ENCODE data around the gene CRLF2.
A peak's percentile ranks its signal among the peaks of the same experiment; 100 is the strongest.
"Not testable (repeated sequence)": the region's sequence is repeated elsewhere in the genome, so short reads cannot be mapped to it uniquely, and the experiment has no call there.

Gene CRLF2, protein sequence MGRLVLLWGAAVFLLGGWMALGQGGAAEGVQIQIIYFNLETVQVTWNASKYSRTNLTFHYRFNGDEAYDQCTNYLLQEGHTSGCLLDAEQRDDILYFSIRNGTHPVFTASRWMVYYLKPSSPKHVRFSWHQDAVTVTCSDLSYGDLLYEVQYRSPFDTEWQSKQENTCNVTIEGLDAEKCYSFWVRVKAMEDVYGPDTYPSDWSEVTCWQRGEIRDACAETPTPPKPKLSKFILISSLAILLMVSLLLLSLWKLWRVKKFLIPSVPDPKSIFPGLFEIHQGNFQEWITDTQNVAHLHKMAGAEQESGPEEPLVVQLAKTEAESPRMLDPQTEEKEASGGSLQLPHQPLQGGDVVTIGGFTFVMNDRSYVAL

DNA sequence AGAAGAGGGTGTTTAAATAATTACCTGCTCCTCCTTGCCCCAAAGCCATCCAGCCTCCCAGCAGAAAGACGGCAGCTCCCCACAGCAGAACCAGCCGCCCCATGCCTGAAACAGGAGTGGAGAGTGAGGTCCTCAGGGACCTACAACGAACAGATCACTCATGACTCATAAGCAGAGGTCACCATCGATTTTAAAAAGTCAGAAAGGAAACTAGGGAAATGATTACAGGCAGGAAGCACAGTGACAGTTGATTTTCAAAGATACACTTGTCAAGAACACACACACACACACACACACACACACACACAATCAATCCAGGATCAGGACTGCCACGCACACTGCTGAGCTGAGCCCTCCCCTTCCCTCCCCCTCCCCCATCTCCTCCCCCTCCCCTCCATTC, at the start of gene CRLF2:
Gene CRLF2 (minus strand): TSS at position 118 of the 400 bp plus-strand sequence. CDS start 15 bp downstream, at position 103.
- TF ChIP-seq, protein P1, sequence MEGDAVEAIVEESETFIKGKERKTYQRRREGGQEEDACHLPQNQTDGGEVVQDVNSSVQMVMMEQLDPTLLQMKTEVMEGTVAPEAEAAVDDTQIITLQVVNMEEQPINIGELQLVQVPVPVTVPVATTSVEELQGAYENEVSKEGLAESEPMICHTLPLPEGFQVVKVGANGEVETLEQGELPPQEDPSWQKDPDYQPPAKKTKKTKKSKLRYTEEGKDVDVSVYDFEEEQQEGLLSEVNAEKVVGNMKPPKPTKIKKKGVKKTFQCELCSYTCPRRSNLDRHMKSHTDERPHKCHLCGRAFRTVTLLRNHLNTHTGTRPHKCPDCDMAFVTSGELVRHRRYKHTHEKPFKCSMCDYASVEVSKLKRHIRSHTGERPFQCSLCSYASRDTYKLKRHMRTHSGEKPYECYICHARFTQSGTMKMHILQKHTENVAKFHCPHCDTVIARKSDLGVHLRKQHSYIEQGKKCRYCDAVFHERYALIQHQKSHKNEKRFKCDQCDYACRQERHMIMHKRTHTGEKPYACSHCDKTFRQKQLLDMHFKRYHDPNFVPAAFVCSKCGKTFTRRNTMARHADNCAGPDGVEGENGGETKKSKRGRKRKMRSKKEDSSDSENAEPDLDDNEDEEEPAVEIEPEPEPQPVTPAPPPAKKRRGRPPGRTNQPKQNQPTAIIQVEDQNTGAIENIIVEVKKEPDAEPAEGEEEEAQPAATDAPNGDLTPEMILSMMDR (IDR thresholded peaks at IDR 0.05; ENCODE audit: low read depth, low read length): no peak
- H3K4me3 ChIP-seq (replicated peaks in 1 of 2; ENCODE audit: low read depth in 2 of 2, low read length in 2 of 2): no peak within 1 kb of the TSS
- DNase-seq (ENCODE audit: low read depth in 2 of 2): peak in 1 of 2 donors; percentile 43

DNA sequence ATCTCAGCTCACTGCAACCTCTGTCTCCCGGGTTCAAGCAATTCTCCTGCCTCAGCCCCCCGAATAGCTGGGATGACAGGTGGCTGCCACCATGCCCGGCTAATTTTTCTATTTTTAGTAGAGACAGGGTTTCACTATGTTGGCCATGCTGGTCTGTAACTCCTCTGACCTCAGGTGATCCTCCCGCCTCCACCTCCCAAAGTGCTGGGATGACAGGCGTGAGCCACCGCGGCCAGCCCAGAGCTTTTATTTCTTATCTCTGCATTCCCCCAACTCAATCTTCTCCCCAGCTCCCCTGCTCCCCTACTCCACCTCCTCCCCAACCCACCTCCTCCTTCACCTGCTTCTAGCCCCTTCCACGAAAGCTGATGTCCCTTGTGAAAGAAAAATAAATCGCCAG, 49.3 kb upstream of the CRLF2 start:
- H3K4me3 ChIP-seq (replicated peaks in 1 of 2; ENCODE audit: low read depth in 2 of 2, low read length in 2 of 2); DNase-seq (ENCODE audit: low read depth in 2 of 2): not testable (repeated sequence)

DNA sequence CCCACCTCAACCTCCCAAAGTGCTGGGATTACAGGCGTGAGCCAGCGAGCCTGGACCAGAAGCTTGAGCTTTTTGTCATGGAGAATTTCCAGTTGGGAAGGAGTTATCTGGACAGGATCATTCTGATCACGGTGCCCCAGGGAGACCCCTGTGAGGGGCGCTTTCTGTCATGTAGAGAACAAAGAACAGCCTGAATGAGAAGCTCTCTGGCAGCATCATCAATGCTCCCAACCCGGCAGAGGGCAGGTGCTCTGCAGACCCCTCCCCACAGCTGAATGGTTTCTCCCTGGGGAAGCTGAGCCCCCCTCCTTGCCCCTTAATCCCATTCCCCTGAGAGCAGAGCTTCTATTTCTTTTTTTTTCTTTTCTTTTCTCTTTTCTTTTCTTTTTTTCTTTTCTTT, 48.8 kb upstream of the CRLF2 start:
- TF ChIP-seq, protein P1 (IDR thresholded peaks at IDR 0.05; ENCODE audit: low read depth, low read length): no peak
- no peak for DNase-seq (ENCODE audit: low read depth in 2 of 2)
- no peak overlapping the region for H3K4me3 ChIP-seq (replicated peaks in 1 of 2; ENCODE audit: low read depth in 2 of 2, low read length in 2 of 2)

DNA sequence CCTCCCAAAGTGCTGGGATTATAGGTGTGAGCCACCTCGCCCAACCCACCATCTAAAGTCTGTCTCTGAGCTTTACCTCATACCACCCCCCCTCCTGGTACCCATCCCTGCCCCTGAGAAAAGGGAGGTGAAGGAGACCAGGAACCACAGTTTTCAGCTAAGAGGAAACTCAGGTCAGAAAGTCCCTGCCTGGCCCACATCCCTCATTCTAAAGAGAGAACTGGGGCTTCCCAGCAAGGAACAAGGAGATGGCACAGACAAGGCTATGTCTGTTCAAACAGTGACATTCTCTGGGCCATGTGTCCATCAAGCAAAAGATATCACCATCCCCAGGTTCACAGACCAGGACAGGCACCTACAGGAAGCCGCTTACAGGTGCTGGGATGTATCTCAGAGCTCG, 40.4 kb upstream of the CRLF2 start:
- no peak for DNase-seq (ENCODE audit: low read depth in 2 of 2)
- H3K4me3 ChIP-seq (replicated peaks in 1 of 2; ENCODE audit: low read depth in 2 of 2, low read length in 2 of 2): no peak overlapping the region
- TF ChIP-seq, protein P1 (IDR thresholded peaks at IDR 0.05; ENCODE audit: low read depth, low read length): no peak

- H3K4me3 ChIP-seq (replicated peaks in 1 of 2; ENCODE audit: low read depth in 2 of 2, low read length in 2 of 2): no peak overlapping the region
- TF ChIP-seq, protein P1 (IDR thresholded peaks at IDR 0.05; ENCODE audit: low read depth, low read length): no peak
- peak in 1 of 2 donors; percentile 5 for DNase-seq (ENCODE audit: low read depth in 2 of 2)
Measured at GRCh38 chrX:1249101-1249887, 36.8 kb upstream of the CRLF2 start.

DNA sequence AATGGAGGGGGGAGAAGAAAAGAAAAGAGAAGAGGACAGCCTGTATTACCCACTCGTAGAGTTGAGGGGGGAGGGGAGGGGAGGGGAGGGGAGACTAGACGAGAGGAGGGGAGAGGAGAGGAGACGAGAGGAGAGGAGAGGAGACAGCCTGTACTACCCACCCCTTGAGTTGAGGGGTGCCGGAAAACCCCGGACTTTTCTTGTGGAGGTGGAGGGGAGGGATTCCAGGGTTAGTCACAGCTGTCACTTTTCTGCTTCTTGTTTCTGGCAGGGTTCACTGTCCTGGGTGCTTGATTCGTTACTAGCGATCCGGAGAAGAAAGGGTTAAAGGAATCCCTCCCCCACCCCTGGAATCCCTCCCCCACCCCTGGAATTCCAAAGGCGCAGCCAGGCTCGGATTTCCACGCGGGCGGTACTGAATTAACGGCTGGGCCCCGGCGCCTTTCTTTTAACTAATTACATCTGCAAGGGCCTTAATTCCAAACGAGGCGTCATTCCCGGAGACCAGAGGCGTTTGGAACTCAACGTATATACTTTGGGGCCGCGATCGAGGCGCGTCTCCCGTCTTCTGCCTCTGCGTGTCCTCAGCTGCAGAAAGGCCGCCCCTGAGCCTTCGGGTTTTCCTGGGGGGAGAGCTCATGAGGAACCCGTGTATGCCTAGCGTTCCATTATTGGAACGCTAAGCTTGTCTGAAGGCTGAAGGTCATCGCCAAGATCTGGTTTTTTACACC, 36.0 kb upstream of the CRLF2 start:
- TF ChIP-seq, protein P1 (IDR thresholded peaks at IDR 0.05; ENCODE audit: low read depth, low read length): no peak
- DNase-seq (ENCODE audit: low read depth in 2 of 2): no peak
- H3K4me3 ChIP-seq (replicated peaks in 1 of 2; ENCODE audit: low read depth in 2 of 2, low read length in 2 of 2): no peak overlapping the region

DNA sequence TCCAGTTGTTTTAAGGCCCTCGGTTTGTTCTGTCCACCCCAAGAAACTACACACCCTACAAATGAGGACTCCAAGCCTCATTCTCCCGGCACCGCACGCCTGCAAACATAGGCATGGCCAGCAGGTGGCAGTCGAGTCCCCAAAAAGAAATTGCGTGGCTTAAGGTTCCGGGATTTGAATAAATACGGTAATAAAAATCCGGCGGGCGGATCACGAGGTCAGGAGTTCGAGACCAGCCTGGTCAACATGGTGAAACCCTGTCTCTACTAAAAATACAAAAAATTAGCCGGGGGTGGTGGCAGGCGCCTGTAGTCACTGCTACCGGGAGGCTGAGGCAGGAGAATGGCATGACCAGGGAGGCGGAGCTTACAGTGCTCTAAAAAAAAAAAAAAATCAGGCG, 34.4 kb upstream of the CRLF2 start:
- no peak overlapping the region for H3K4me3 ChIP-seq (replicated peaks in 1 of 2; ENCODE audit: low read depth in 2 of 2, low read length in 2 of 2)
- peak; percentile 33 to 73 for DNase-seq (ENCODE audit: low read depth in 2 of 2)
- TF ChIP-seq, protein P1 (IDR thresholded peaks at IDR 0.05; ENCODE audit: low read depth, low read length): peak; percentile 83

Measured in cardiac fibroblast (primary cell).